Astrocyte (in vitro differentiated cells and primary cell): ENCODE data around the gene LATS2.

Experiments
- EZH2 ChIP-seq: IDR thresholded peaks from 2 replicates; pipeline ENCODE4 v1.6.1; 2012; ENCODE audit warnings: mild to moderate bottlenecking, low read length, inconsistent platforms; ENCODE audit not compliant: insufficient read depth
- TF ChIP-seq, protein P1 (sequence below): IDR thresholded peaks from 2 replicates; pipeline ENCODE4 v1.5.1; 2011; ENCODE audit warnings: low read depth, mild to moderate bottlenecking, inconsistent platforms, low read length, moderate library complexity; ENCODE audit not compliant: insufficient read depth

DNA sequence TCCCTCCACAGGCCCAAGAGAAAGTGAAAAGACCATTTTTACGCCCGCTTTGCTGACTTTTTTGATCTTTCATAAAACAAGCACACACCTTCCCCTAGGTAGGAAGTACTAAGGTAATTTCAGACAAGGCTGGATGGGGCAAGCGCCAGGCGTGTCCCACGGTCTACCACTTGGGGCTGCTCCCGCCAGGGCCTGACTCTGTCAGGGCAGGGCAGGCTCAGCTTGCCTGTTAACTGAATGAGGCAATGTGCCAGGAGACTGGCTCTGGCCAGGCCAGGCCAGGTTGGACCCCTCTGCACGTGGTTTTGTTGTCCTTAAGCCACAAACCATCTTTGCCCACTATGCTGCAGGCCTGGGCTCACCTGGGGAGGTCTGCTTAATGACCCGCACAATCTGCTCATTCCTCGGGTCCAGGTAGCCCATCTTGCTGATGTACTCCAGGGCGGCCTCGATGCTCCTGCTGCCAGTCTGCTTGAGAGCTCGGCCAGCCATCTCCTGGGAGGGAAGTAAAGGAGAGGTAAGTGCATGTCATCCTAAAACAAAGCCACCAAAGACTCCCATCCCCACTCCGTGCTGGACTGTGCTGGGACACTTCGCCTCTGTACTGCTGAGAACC is 70.4 kb downstream of the LATS2 start:
- TF ChIP-seq, protein P1, sequence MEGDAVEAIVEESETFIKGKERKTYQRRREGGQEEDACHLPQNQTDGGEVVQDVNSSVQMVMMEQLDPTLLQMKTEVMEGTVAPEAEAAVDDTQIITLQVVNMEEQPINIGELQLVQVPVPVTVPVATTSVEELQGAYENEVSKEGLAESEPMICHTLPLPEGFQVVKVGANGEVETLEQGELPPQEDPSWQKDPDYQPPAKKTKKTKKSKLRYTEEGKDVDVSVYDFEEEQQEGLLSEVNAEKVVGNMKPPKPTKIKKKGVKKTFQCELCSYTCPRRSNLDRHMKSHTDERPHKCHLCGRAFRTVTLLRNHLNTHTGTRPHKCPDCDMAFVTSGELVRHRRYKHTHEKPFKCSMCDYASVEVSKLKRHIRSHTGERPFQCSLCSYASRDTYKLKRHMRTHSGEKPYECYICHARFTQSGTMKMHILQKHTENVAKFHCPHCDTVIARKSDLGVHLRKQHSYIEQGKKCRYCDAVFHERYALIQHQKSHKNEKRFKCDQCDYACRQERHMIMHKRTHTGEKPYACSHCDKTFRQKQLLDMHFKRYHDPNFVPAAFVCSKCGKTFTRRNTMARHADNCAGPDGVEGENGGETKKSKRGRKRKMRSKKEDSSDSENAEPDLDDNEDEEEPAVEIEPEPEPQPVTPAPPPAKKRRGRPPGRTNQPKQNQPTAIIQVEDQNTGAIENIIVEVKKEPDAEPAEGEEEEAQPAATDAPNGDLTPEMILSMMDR: no peak
- no peak for TF ChIP-seq EZH2
